HG02759 (cell line): Measurements from ENCODE around the gene CAPN9.
A peak's percentile ranks its signal among the peaks of the same experiment; 100 is the strongest.
"Not testable (repeated sequence)": the region's sequence is repeated elsewhere in the genome, so short reads cannot be mapped to it uniquely, and the experiment has no call there.

Source experiments
- ATAC-seq: cut with Tn5 transposase; IDR thresholded peaks from one replicate; pipeline ENCODE4 v1.9.1; 2021; ENCODE audit warnings: mild to moderate bottlenecking, moderate library complexity; ENCODE audit not compliant: unreplicated experiment

Gene CAPN9

GRCh38 chr1:230767859-230768612, 20.8 kb downstream of the CAPN9 start:
- not testable (repeated sequence) for ATAC-seq

GRCh38 chr1:230768903-230769570, 21.8 kb downstream of the CAPN9 start:
- ATAC-seq: no peak

GRCh38 chr1:230770317-230770716, 23.1 kb downstream of the CAPN9 start:
- no peak for ATAC-seq

- ATAC-seq: no peak
These were observed 24.7 kb downstream of the CAPN9 start for GRCh38 chr1:230771773-230772354.

- ATAC-seq: no peak
These were observed 25.5 kb downstream of the CAPN9 start for GRCh38 chr1:230772457-230773395.

GRCh38 chr1:230773396-230774033, 26.3 kb downstream of the CAPN9 start:
- no peak for ATAC-seq

- ATAC-seq: no peak
These were observed 31.9 kb downstream of the CAPN9 start for GRCh38 chr1:230778916-230779590.

- no peak for ATAC-seq
These were observed 33.9 kb downstream of the CAPN9 start for GRCh38 chr1:230781131-230781530.

GRCh38 chr1:230781594-230781993, 34.4 kb downstream of the CAPN9 start:
- ATAC-seq: peak; percentile 60

- ATAC-seq: no peak
These were observed 37.0 kb downstream of the CAPN9 start for GRCh38 chr1:230784163-230784562.

- ATAC-seq: no peak
These were observed 38.6 kb downstream of the CAPN9 start for GRCh38 chr1:230785636-230786384.

- no peak for ATAC-seq
These were observed 39.2 kb downstream of the CAPN9 start for GRCh38 chr1:230786385-230786753.

GRCh38 chr1:230787471-230787870, 40.3 kb downstream of the CAPN9 start:
- no peak for ATAC-seq

GRCh38 chr1:230788561-230789275, 41.5 kb downstream of the CAPN9 start:
- ATAC-seq: no peak

GRCh38 chr1:230790026-230790425, 42.8 kb downstream of the CAPN9 start:
- no peak for ATAC-seq

- no peak for ATAC-seq
These were observed 44.9 kb downstream of the CAPN9 start for GRCh38 chr1:230791986-230792564.

GRCh38 chr1:230792691-230793462, 45.7 kb downstream of the CAPN9 start:
- no peak for ATAC-seq

GRCh38 chr1:230793463-230793745, 46.2 kb downstream of the CAPN9 start:
- no peak for ATAC-seq
